Mammary epithelial cell (primary cell): ENCODE measurements around the gene FAM47E.

ENCODE experiments used
- EZH2 ChIP-seq: IDR thresholded peaks from 2 replicates; pipeline ENCODE4 v1.6.1; 2012; ENCODE audit warnings: low read length, inconsistent platforms, borderline replicate concordance
- TF ChIP-seq, protein P1 (sequence below), 2 donors: IDR thresholded peaks in 1 of 2; conservative IDR thresholded peaks in 1 of 2; 2 replicates each; pipeline ENCODE4 v1.5.1; 2011 to 2012; ENCODE audit warnings: inconsistent platforms in 2 of 2, low read length in 2 of 2, mild to moderate bottlenecking in 2 of 2, control low read depth in 1 of 2, low read depth in 1 of 2; ENCODE audit not compliant: insufficient read depth in 1 of 2; ENCODE audit errors: extremely low read depth in 1 of 2

DNA sequence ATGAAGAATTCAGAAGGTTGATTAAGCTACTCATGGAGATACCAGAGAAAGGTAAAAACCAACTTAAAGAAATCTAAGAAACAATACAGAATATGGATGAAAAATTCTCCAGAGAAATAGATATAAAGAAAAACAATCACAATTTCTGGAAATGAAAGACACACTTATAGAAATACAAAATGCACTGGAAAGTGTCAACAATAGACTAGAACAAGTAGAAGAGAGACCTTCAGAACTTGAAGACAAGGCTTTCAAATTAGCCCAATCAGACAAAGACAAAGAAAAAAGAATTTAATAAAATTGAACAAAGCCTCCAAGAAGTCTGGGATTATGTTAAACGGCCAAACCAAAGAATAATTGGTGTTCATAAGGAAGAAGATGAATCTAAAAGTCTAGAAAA is 64.6 kb downstream of the FAM47E start:
- TF ChIP-seq, protein P1, sequence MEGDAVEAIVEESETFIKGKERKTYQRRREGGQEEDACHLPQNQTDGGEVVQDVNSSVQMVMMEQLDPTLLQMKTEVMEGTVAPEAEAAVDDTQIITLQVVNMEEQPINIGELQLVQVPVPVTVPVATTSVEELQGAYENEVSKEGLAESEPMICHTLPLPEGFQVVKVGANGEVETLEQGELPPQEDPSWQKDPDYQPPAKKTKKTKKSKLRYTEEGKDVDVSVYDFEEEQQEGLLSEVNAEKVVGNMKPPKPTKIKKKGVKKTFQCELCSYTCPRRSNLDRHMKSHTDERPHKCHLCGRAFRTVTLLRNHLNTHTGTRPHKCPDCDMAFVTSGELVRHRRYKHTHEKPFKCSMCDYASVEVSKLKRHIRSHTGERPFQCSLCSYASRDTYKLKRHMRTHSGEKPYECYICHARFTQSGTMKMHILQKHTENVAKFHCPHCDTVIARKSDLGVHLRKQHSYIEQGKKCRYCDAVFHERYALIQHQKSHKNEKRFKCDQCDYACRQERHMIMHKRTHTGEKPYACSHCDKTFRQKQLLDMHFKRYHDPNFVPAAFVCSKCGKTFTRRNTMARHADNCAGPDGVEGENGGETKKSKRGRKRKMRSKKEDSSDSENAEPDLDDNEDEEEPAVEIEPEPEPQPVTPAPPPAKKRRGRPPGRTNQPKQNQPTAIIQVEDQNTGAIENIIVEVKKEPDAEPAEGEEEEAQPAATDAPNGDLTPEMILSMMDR (conservative IDR thresholded peaks at IDR 0.05 in 1 of 2, IDR thresholded peaks at IDR 0.05 in 1 of 2; ENCODE audit: extremely low read depth in 1 of 2, insufficient read depth in 1 of 2, low read depth in 1 of 2, low read length in 2 of 2) = no peak
- no peak for TF ChIP-seq EZH2
